H9 (cell line): ENCODE measurements around the gene SYAP1. TPM values are rescaled to one million over a fixed set of nuclear protein-coding genes. Genes with fewer than 3 reads are reported as not detected.

Experiments used
- DNase-seq: peaks from one replicate; pipeline ENCODE4 v3.0.0-alpha.2; 2017
- H2AFZ ChIP-seq: one replicate; pipeline ENCODE4 v1.6.1; 2013; ENCODE audit warnings: mild to moderate bottlenecking, low read length, control low read depth, moderate library complexity
- H2AK5ac ChIP-seq: 2 replicates; pipeline ENCODE4 v1.6.1; 2013; ENCODE audit warnings: low read length, control low read depth, mixed read lengths; ENCODE audit not compliant: insufficient read length
- H2BK120ac ChIP-seq: one replicate; pipeline ENCODE4 v1.6.1; 2013; ENCODE audit warnings: low read depth, mild to moderate bottlenecking, low read length, control low read depth, inconsistent platforms; ENCODE audit not compliant: poor library complexity, severe bottlenecking
- H2BK12ac ChIP-seq: 2 replicates; pipeline ENCODE4 v1.6.1; 2013; ENCODE audit warnings: low read length, control low read depth, mixed read lengths, low read depth; ENCODE audit not compliant: insufficient read length
- H2BK15ac ChIP-seq: 2 replicates; pipeline ENCODE4 v1.6.1; 2013; ENCODE audit warnings: low read depth, low read length, control low read depth
- H2BK20ac ChIP-seq: one replicate; pipeline ENCODE4 v1.6.1; 2013; ENCODE audit warnings: low read depth, mild to moderate bottlenecking, low read length, control low read depth, inconsistent platforms; ENCODE audit not compliant: poor library complexity, severe bottlenecking
- H2BK5ac ChIP-seq: 2 replicates; pipeline ENCODE4 v1.6.1; 2013; ENCODE audit warnings: low read length, control low read depth, mixed read lengths; ENCODE audit not compliant: insufficient read length
- H3K14ac ChIP-seq: 2 replicates; pipeline ENCODE4 v1.6.1; 2013; ENCODE audit warnings: low read length, control low read depth; ENCODE audit not compliant: insufficient read depth
- H3K18ac ChIP-seq: 2 replicates; pipeline ENCODE4 v1.6.1; 2013; ENCODE audit warnings: low read depth, mild to moderate bottlenecking, mixed read lengths, low read length, control low read depth; ENCODE audit not compliant: insufficient read length
- H3K23ac ChIP-seq: 2 replicates; pipeline ENCODE4 v1.6.1; 2013; ENCODE audit warnings: low read length, control low read depth, mixed read lengths, low read depth; ENCODE audit not compliant: insufficient read length
- H3K23me2 ChIP-seq: 2 replicates; pipeline ENCODE4 v1.6.1; 2013; ENCODE audit warnings: low read depth, mild to moderate bottlenecking, mixed read lengths, low read length, control low read depth; ENCODE audit not compliant: insufficient read length, poor library complexity, severe bottlenecking
- H3K27ac ChIP-seq: 2 replicates; pipeline ENCODE4 v1.5.1; 2013; ENCODE audit warnings: low read length, control low read depth, mixed read lengths, low read depth; ENCODE audit not compliant: insufficient read length
- H3K27me3 ChIP-seq: 2 replicates; pipeline ENCODE4 v1.6.1; 2013; ENCODE audit warnings: low read length, control low read depth, inconsistent platforms; ENCODE audit not compliant: insufficient read depth
- H3K4ac ChIP-seq: 2 replicates; pipeline ENCODE4 v1.6.1; 2013; ENCODE audit warnings: low read depth, mild to moderate bottlenecking, control low read depth, inconsistent platforms, low read length, moderate library complexity
- H3K4me1 ChIP-seq: 2 replicates; pipeline ENCODE4 v1.6.1; 2013; ENCODE audit warnings: low read length, control low read depth, inconsistent platforms; ENCODE audit not compliant: insufficient read depth
- H3K4me2 ChIP-seq: 2 replicates; pipeline ENCODE4 v1.6.1; 2013; ENCODE audit warnings: low read length, control low read depth, mixed read lengths; ENCODE audit not compliant: insufficient read length, insufficient read depth
- H3K56ac ChIP-seq: 2 replicates; pipeline ENCODE4 v1.6.1; 2013; ENCODE audit warnings: low read depth, mild to moderate bottlenecking, mixed read lengths, low read length, control low read depth; ENCODE audit not compliant: insufficient read length
- H3K79me1 ChIP-seq: 2 replicates; pipeline ENCODE4 v1.6.1; 2013; ENCODE audit warnings: low read depth, mild to moderate bottlenecking, moderate library complexity, low read length, control low read depth, inconsistent platforms; ENCODE audit not compliant: insufficient read depth, poor library complexity, severe bottlenecking
- H3K79me2 ChIP-seq: 2 replicates; pipeline ENCODE4 v1.6.1; 2013; ENCODE audit warnings: low read length, control low read depth, inconsistent platforms; ENCODE audit not compliant: insufficient read depth
- H3K9ac ChIP-seq: 2 replicates; pipeline ENCODE4 v1.6.1; 2013; ENCODE audit warnings: low read length, control low read depth, mixed read lengths; ENCODE audit not compliant: insufficient read length; ENCODE audit errors: extremely low read depth
- H3K9me3 ChIP-seq: one replicate; pipeline ENCODE4 v1.6.1; 2013; ENCODE audit warnings: low read depth, low read length, inconsistent platforms; ENCODE audit not compliant: control insufficient read depth
- H3T11ph ChIP-seq: one replicate; pipeline ENCODE4 v1.6.1; 2013; ENCODE audit warnings: mild to moderate bottlenecking, low read length, control low read depth, inconsistent platforms
- H4K20me1 ChIP-seq: one replicate; pipeline ENCODE4 v1.6.1; 2013; ENCODE audit not compliant: control insufficient read depth, insufficient read length, insufficient read depth
- H4K5ac ChIP-seq: 2 replicates; pipeline ENCODE4 v1.6.1; 2013; ENCODE audit warnings: low read depth, mild to moderate bottlenecking, mixed read lengths, low read length, control low read depth; ENCODE audit not compliant: insufficient read length
- H4K8ac ChIP-seq: replicated peaks from 2 replicates; pipeline ENCODE4 v1.6.1; 2013; ENCODE audit warnings: low read length, control low read depth, mixed read lengths, low read depth; ENCODE audit not compliant: insufficient read length
- H4K91ac ChIP-seq: 2 replicates; pipeline ENCODE4 v1.6.1; 2013; ENCODE audit warnings: low read depth, mild to moderate bottlenecking, moderate library complexity, mixed read lengths, low read length, control low read depth; ENCODE audit not compliant: insufficient read length
- H3K27ac Mint-ChIP-seq, 3 experiments: 2 replicates in 2 of 3; 3 replicates in 1 of 3; pipeline ENCODE4 v1.8.0; 2020 to 2021; ENCODE audit warnings: mixed read lengths in 3 of 3, mild to moderate bottlenecking in 1 of 3, moderate library complexity in 1 of 3
- H3K27me3 Mint-ChIP-seq: 2 replicates; pipeline ENCODE4 v1.8.0; 2021; ENCODE audit warnings: low read depth, mild to moderate bottlenecking, moderate library complexity, mixed read lengths
- H3K36me3 Mint-ChIP-seq, 3 experiments: 2 replicates in 2 of 3; 3 replicates in 1 of 3; pipeline ENCODE4 v1.8.0; 2020 to 2021; ENCODE audit warnings: low read depth in 3 of 3, mixed read lengths in 3 of 3; ENCODE audit not compliant: insufficient read depth in 1 of 3
- H3K4me1 Mint-ChIP-seq, 2 experiments: 2 replicates each; pipeline ENCODE4 v1.8.0; 2020; ENCODE audit warnings: mixed read lengths in 2 of 2
- H3K4me3 Mint-ChIP-seq, 2 experiments: 2 replicates in 1 of 2; 3 replicates in 1 of 2; pipeline ENCODE4 v1.8.0; 2020 to 2021; ENCODE audit warnings: mild to moderate bottlenecking in 2 of 2, mixed read lengths in 2 of 2, moderate library complexity in 1 of 2
- H3K9me3 Mint-ChIP-seq, 2 experiments: 2 replicates in 1 of 2; 3 replicates in 1 of 2; pipeline ENCODE4 v1.8.0; 2020; ENCODE audit warnings: mild to moderate bottlenecking in 2 of 2, mixed read lengths in 2 of 2, moderate library complexity in 1 of 2
- CTCF ChIP-seq: fragments of 200-600 bp; sonication (generic); conservative IDR thresholded peaks from 3 replicates; pipeline ENCODE4 v1.8.0; 2021; ENCODE audit warnings: antibody characterized with exemption, mild to moderate bottlenecking
- WGBS: extraction: QIAGEN DNeasy Blood & Tissue Kit; methylation state at CpG from one replicate; pipeline ENCODE4 v1.1.7; 2013; ENCODE audit warnings: missing lambda C conversion rate, low lambda C conversion rate, mixed read lengths; ENCODE audit not compliant: insufficient read length; ENCODE audit errors: extremely low coverage; 5-methylcytosine and 5-hydroxymethylcytosine counted together
- total RNA-seq: library from RNA; stranded (reverse); gene quantifications from 2 replicates; pipeline ENCODE4 v1.2.1, GENCODE V29; 2021

Gene SYAP1
- total RNA-seq, 1 experiment from 2014 or later = 42.7 TPM

- no CpG with 5 or more reads among the region's 2 CpGs for WGBS
- H2BK20ac ChIP-seq = no peak overlapping the region
- peak overlapping the region in 2 of 3 experiments; percentile 23 to 84; a peak in 3 of 7 replicates for H3K27ac Mint-ChIP-seq
- H3K4ac ChIP-seq = no peak overlapping the region
- H3K4me1 ChIP-seq = peaks cover 3% of the 10 kb centered on the region; the same call in 1 of the 2 replicates
- no peak overlapping the region for H4K8ac ChIP-seq
- H2AK5ac ChIP-seq = no peak overlapping the region
- H2BK5ac ChIP-seq = no peak overlapping the region
- no peak for DNase-seq
- H3K9ac ChIP-seq = no peak overlapping the region
- H3K23me2 ChIP-seq = no peaks in the 10 kb centered on the region
- H3K27ac ChIP-seq = no peak overlapping the region
- H3K9me3 ChIP-seq = no peaks in the 10 kb centered on the region
- no peak overlapping the region for H4K91ac ChIP-seq
- H3K4me3 Mint-ChIP-seq = no peak overlapping the region
- H4K5ac ChIP-seq = no peak overlapping the region
- H3K79me2 ChIP-seq = no peaks in the 10 kb centered on the region
- H3K4me1 Mint-ChIP-seq = peaks cover 18 to 33% of the 10 kb centered on the region in 2 experiments
- peaks cover 8 to 22% (median 16%) of the 10 kb centered on the region in 3 experiments for H3K36me3 Mint-ChIP-seq
- no peak overlapping the region for H3K23ac ChIP-seq
- no peak for TF ChIP-seq CTCF
- H3K79me1 ChIP-seq = no peaks in the 10 kb centered on the region
- no peak overlapping the region for H2AFZ ChIP-seq
- H3K14ac ChIP-seq = no peak overlapping the region
- no peak overlapping the region for H3T11ph ChIP-seq
- no peaks in the 10 kb centered on the region for H4K20me1 ChIP-seq
- H3K18ac ChIP-seq = no peak overlapping the region
- H2BK12ac ChIP-seq = no peak overlapping the region
- H2BK15ac ChIP-seq = no peak overlapping the region
- no peaks in the 10 kb centered on the region for H3K27me3 ChIP-seq
- H3K9me3 Mint-ChIP-seq = peaks cover 8 to 12% of the 10 kb centered on the region in 2 experiments
- H3K27me3 Mint-ChIP-seq = no peaks in the 10 kb centered on the region
- H3K56ac ChIP-seq = no peak overlapping the region
- H2BK120ac ChIP-seq = no peak overlapping the region
- no peak overlapping the region for H3K4me2 ChIP-seq
Observed at GRCh38 chrX:16765594-16765993, 46.2 kb downstream of the SYAP1 start.
